NCI-H2196 treated with DMSO at 0.1 percent for 48 hours (cell line): ENCODE data around the gene OBP2B.
"Not testable (repeated sequence)": the region's sequence is repeated elsewhere in the genome, so short reads cannot be mapped to it uniquely, and the experiment has no call there.

ENCODE experiments used
- DNase-seq: peaks from one replicate; lab custom pipeline; 2025; ENCODE audit not compliant: unreplicated experiment; lab: John Stamatoyannopoulos, UW

OBP2B gene

GRCh38 chr9:133238851-133239532, 29.9 kb upstream of the OBP2B start:
- DNase-seq, result no peak

- DNase-seq, result no peak
Observed at GRCh38 chr9:133238272-133238850, 29.3 kb upstream of the OBP2B start.

GRCh38 chr9:133237035-133237731, 28.1 kb upstream of the OBP2B start:
- no peak for DNase-seq

- not testable (repeated sequence) for DNase-seq
Observed at GRCh38 chr9:133236291-133237034, 27.4 kb upstream of the OBP2B start.

GRCh38 chr9:133235549-133236222, 26.6 kb upstream of the OBP2B start:
- DNase-seq, result no peak

- no peak for DNase-seq
Observed at GRCh38 chr9:133234577-133235322, 25.7 kb upstream of the OBP2B start.

- no peak for DNase-seq
Observed at GRCh38 chr9:133233681-133234432, 24.8 kb upstream of the OBP2B start.

GRCh38 chr9:133231934-133232568, 23.0 kb upstream of the OBP2B start:
- DNase-seq, result not testable (repeated sequence)

- not testable (repeated sequence) for DNase-seq
Observed at GRCh38 chr9:133230514-133230913, 21.5 kb upstream of the OBP2B start.

GRCh38 chr9:133230093-133230492, 21.0 kb upstream of the OBP2B start:
- DNase-seq, result no peak

- DNase-seq, result not testable (repeated sequence)
Observed at GRCh38 chr9:133228474-133229193, 19.6 kb upstream of the OBP2B start.

GRCh38 chr9:133227996-133228395, 18.9 kb upstream of the OBP2B start:
- DNase-seq, result not testable (repeated sequence)

GRCh38 chr9:133227242-133227860, 18.3 kb upstream of the OBP2B start:
- DNase-seq, result no peak

GRCh38 chr9:133226219-133227171, 17.4 kb upstream of the OBP2B start:
- DNase-seq, result no peak

GRCh38 chr9:133225171-133226011, 16.3 kb upstream of the OBP2B start:
- DNase-seq, result no peak

- DNase-seq, result no peak
Observed at GRCh38 chr9:133224762-133225161, 15.7 kb upstream of the OBP2B start.
